Uterus (tissue), 4 donors: ENCODE measurements around the gene DISP3. TPM values are rescaled to one million over a fixed set of nuclear protein-coding genes. Genes with fewer than 3 reads are reported as not detected.
"Not testable (repeated sequence)": the region's sequence is repeated elsewhere in the genome, so short reads cannot be mapped to it uniquely, and the experiment has no call there.

Experiments
- DNase-seq, 2 donors: peaks; one replicate each; pipeline ENCODE4 v3.0.0-alpha.2; 2019 to 2020
- H3K27ac ChIP-seq, 2 donors: fragments of 200-600 bp; sonication (generic); 1 replicate in 1 of 2; 2 replicates in 1 of 2; pipeline ENCODE4 v1.5.1; 2016 to 2018
- H3K27me3 ChIP-seq, 2 donors: fragments of 200-600 bp; sonication (generic); one replicate each; pipeline ENCODE4 v1.5.1; 2018 to 2019; ENCODE audit warnings: control low read depth in 1 of 2
- H3K36me3 ChIP-seq, 2 donors: fragments of 200-600 bp; sonication (generic); one replicate each; pipeline ENCODE4 v1.5.1; 2019; ENCODE audit warnings: control low read depth in 1 of 2
- H3K4me1 ChIP-seq, 2 donors: fragments of 200-600 bp; sonication (generic); one replicate each; pipeline ENCODE4 v1.5.1; 2018 to 2019; ENCODE audit warnings: control low read depth in 1 of 2
- H3K4me3 ChIP-seq, 2 donors: fragments of 200-600 bp; sonication (generic); 1 replicate in 1 of 2; 2 replicates in 1 of 2; pipeline ENCODE4 v1.5.1; 2018 to 2019; ENCODE audit warnings: mild to moderate bottlenecking in 1 of 2
- H3K9me3 ChIP-seq, 2 donors: fragments of 200-600 bp; sonication (generic); one replicate each; pipeline ENCODE4 v1.5.1; 2019; ENCODE audit warnings: control low read depth in 1 of 2
- POLR2A ChIP-seq, 2 donors: fragments of 450-650 bp; IDR thresholded peaks; one replicate each; pipeline ENCODE4 v1.6.1; 2016; ENCODE audit warnings: antibody characterized with exemption in 2 of 2, mild to moderate bottlenecking in 1 of 2, moderate library complexity in 1 of 2
- intact Hi-C: fragments of 100-400 bp; cut with DNase I; formaldehyde crosslinking; loops from one replicate; pipeline ENCODE4 v1.15.1; 2023; ENCODE audit warnings: low total_unique reads
- total RNA-seq, 4 donors: library from RNA; depleted of rRNA in 3 of 4; stranded (reverse); fragments of >200 nt in 3 of 4; gene quantifications; one replicate each; pipeline versions ENCODE4 v1.1.0 to v1.2.4, GENCODE V29; 2014 to 2023
- TF ChIP-seq, protein P1 (sequence below), 4 experiments: fragments of 200-600 bp in 2 of 4; fragments of 450-650 bp in 2 of 4; sonication (generic) in 2 of 4; IDR thresholded peaks; one replicate each; pipeline ENCODE4 v1.5.1; 2016 to 2019; ENCODE audit warnings: antibody characterized with exemption in 4 of 4, mild to moderate bottlenecking in 2 of 4, moderate library complexity in 1 of 4
- donor health status: DM: yes; HTN: yes; CAD: no.

DISP3 gene
- total RNA-seq, 4 donors from 2014 or later: 0.09 to 0.90 TPM; not detected in 2

DNA sequence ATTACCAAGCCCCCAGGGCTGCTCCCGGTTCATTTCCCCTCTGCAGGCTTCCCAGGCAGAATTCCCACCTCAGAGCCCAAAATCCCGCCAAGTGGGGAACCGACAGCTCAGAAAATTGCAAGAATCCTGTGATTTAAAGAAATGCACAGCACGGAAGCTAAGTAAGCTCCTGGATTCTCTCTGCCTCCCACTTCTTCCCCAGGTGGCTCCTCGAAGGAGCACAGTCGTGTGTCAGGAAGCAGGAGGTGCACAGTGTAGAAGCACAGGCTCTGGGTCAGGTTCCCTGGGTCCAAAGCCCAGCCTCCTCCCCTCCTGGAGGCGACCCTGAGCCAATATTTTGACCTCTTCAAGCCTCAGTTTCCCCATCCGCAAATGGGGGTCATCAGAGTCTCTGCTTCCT, 100.6 kb downstream of the DISP3 start:
- Histone ChIP-seq H3K27me3 (no peaks in the 10 kb centered on the region), H3K4me3 (no peak overlapping the region), H3K27ac (no peak overlapping the region), H3K4me1 (no peaks in the 10 kb centered on the region), H3K9me3 (no peaks in the 10 kb centered on the region), H3K36me3 (no peaks in the 10 kb centered on the region)
- DNase-seq: no peak
- intact Hi-C loops: no loop called here
- TF ChIP-seq, protein P1, sequence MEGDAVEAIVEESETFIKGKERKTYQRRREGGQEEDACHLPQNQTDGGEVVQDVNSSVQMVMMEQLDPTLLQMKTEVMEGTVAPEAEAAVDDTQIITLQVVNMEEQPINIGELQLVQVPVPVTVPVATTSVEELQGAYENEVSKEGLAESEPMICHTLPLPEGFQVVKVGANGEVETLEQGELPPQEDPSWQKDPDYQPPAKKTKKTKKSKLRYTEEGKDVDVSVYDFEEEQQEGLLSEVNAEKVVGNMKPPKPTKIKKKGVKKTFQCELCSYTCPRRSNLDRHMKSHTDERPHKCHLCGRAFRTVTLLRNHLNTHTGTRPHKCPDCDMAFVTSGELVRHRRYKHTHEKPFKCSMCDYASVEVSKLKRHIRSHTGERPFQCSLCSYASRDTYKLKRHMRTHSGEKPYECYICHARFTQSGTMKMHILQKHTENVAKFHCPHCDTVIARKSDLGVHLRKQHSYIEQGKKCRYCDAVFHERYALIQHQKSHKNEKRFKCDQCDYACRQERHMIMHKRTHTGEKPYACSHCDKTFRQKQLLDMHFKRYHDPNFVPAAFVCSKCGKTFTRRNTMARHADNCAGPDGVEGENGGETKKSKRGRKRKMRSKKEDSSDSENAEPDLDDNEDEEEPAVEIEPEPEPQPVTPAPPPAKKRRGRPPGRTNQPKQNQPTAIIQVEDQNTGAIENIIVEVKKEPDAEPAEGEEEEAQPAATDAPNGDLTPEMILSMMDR (IDR thresholded peaks at IDR 0.05): no peak
- no peak for TF ChIP-seq POLR2A (IDR thresholded peaks at IDR 0.05)

DNA sequence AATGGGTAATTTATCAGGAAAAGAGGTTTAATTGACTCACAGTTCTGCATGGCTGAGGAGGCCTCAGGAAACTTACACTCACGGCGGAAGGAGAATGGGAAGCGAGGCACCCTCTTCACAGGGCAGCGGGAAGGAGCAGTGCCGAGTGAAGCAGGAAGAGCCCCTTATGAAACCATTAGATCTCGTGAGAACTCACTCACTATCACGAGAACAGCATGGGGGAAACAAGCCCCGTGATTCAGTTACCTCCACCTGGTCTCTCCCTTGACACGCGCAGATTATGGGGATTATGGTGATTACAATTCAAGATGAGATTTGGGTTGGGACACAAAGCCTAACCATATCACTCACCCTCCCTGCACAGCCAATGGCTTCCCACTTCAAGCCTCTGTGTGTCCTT, 101.1 kb downstream of the DISP3 start:
- H3K36me3 ChIP-seq, DNase-seq, intact Hi-C loops: not testable (repeated sequence)

DNA sequence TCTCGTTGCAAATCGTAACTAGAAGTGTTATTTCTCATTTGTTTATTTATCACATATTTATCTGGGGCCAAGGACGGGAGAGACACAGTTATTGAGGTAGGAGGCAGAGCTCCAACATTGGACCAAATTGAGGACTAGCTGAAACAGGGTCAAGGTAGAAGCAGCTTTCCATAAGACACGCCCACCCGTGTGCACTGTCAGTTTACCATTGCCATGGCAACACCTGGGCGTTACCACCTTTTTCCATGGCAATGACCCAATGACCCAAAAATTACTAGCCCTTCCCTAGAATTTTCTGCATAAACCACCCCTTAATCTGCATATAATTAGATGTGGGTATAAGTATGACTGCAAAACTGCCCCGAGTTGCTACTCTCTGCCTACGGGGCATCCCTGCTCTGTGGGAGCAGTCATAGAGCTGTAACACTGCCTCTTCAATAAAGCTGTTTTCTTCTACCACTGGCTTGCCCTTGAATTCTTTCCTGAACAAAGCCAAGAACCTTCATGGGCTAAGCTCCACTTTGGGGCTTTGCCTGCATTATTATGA, 102.6 kb downstream of the DISP3 start:
- Histone ChIP-seq H3K4me3 (no peak overlapping the region), H3K27ac (no peak overlapping the region), H3K4me1 (no peaks in the 10 kb centered on the region), H3K27me3 (no peaks in the 10 kb centered on the region), H3K36me3 (no peaks in the 10 kb centered on the region), H3K9me3 (no peaks in the 10 kb centered on the region)
- no peak for DNase-seq
- intact Hi-C loops: no loop called here
- TF ChIP-seq, protein P1 (IDR thresholded peaks at IDR 0.05): no peak
- no peak for TF ChIP-seq POLR2A (IDR thresholded peaks at IDR 0.05)

More for the DNA sequence above, 101.1 kb downstream of the DISP3 start:
- H3K9me3 ChIP-seq, H3K27me3 ChIP-seq, H3K4me1 ChIP-seq, H3K4me3 ChIP-seq, H3K27ac ChIP-seq: not testable (repeated sequence)

DNA sequence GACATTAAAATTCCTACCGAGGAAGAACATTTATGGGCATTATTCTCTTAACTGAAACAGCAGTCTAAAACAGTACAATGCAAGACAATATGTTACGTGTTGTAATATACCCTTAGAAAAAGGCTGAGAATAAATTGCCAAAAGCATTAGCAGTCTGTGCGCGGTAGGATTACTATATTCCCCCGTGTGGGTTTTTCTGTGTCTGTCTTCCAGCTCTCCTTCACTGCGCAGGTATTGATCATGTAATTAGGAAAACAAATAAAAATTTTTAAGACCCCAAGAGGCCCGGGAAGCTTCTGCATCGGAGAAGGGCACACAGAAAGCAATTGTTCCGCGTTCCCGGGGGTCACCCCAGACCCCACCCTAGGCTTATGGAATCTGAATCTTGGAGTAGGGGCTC, 106.4 kb downstream of the DISP3 start:
- intact Hi-C loops: no loop called here
- no peak for DNase-seq
- TF ChIP-seq, protein P1 (IDR thresholded peaks at IDR 0.05): no peak
- no peak for TF ChIP-seq POLR2A (IDR thresholded peaks at IDR 0.05)
- H3K9me3 ChIP-seq: no peaks in the 10 kb centered on the region
- H3K4me3 ChIP-seq: no peak overlapping the region
- H3K27ac ChIP-seq: no peak overlapping the region
- no peaks in the 10 kb centered on the region for H3K4me1 ChIP-seq
- no peaks in the 10 kb centered on the region for H3K36me3 ChIP-seq
- H3K27me3 ChIP-seq: no peaks in the 10 kb centered on the region

Other genes starting within 250 kb of the DISP3 start
- gene MTOR, start 216.6 kb upstream of the DISP3 start, total RNA-seq: 10 to 100 TPM; 22.9 to 51.5 (median 40.3) TPM
- gene UBIAD1, start 206.0 kb upstream of the DISP3 start, total RNA-seq: 10 to 100 TPM in 2 of 4 donors, 1 to 10 TPM in 2; 1.2 to 21.2 (median 7.4) TPM
- gene FBXO2, start 175.3 kb downstream of the DISP3 start, total RNA-seq: 1 to 10 TPM in 3 of 4 donors, under 1 TPM in 1; 0.59 to 7.2 (median 4.2) TPM
- gene FBXO44, start 175.7 kb downstream of the DISP3 start, total RNA-seq: 10 to 100 TPM in 3 of 4 donors, 1 to 10 TPM in 1; 7.6 to 26.7 (median 17.6) TPM
- gene FBXO6, start 185.0 kb downstream of the DISP3 start, total RNA-seq: 1 to 10 TPM in 2 of 4 donors, under 1 TPM in 2; 0.51 to 5.4 (median 2.2) TPM
- gene MAD2L2, start 202.0 kb downstream of the DISP3 start, total RNA-seq: 10 to 100 TPM; 24.3 to 66.2 (median 34.6) TPM
- gene DRAXIN, start 212.6 kb downstream of the DISP3 start, total RNA-seq: under 1 TPM in 2 of 4 donors, not detected in 2; 0.06 to 0.41 TPM